Caco-2 (cell line): ENCODE data around the gene KIF26B. TPM values are rescaled to one million over a fixed set of nuclear protein-coding genes. Genes with fewer than 3 reads are reported as not detected.

ENCODE experiments used
- BruUV-seq: library from RNA; stranded (reverse); fragments of 400-500 nt; replicated peaks from 2 replicates; lab custom pipeline; 2021; lab: Mats Ljungman, UMichigan
- CTCF ChIA-PET: fragments of 300-600 bp; sonication (Branson Sonifier 250); formaldehyde crosslinking; loops from one replicate; lab custom pipeline; 2022; ENCODE audit warnings: antibody characterized with exemption; lab: Charles Lee
- POLR2A ChIA-PET: fragments of 300-600 bp; sonication (Branson Sonifier 250); formaldehyde crosslinking; loops from one replicate; lab custom pipeline; 2022; ENCODE audit warnings: antibody characterized with exemption; lab: Charles Lee
- DNase-seq, 2 experiments: peaks; one replicate each; pipeline versions ENCODE4 v3.0.0 to v3.0.0-alpha.2; 2020 to 2022
- H3K27me3 ChIP-seq: replicated peaks from 2 replicates; pipeline ENCODE4 v1.6.0; 2011; ENCODE audit warnings: low read length; ENCODE audit not compliant: control insufficient read depth, insufficient read depth
- H3K36me3 ChIP-seq: 2 replicates; pipeline ENCODE4 v1.5.1; 2011; ENCODE audit warnings: low read length; ENCODE audit not compliant: control insufficient read depth, insufficient read depth
- H3K4me1 ChIP-seq: fragments of 250-450 bp; sonication (Bioruptor Pico); 2 replicates; pipeline ENCODE4 v1.5.1; 2020; ENCODE audit warnings: mild to moderate bottlenecking
- H3K4me3 ChIP-seq: 2 replicates; pipeline ENCODE4 v1.5.1; 2011; ENCODE audit warnings: low read depth, mild to moderate bottlenecking, control low read depth, low read length
- H3K9me3 ChIP-seq: fragments of 250-450 bp; sonication (Bioruptor Pico); 2 replicates; pipeline ENCODE4 v1.5.1; 2020; ENCODE audit warnings: mild to moderate bottlenecking, moderate library complexity
- H3K27ac Mint-ChIP-seq: one replicate; pipeline ENCODE4 v1.8.0; 2022; ENCODE audit warnings: mixed read lengths; ENCODE audit not compliant: unreplicated experiment
- H3K27me3 Mint-ChIP-seq: one replicate; pipeline ENCODE4 v1.8.0; 2022; ENCODE audit warnings: mixed read lengths; ENCODE audit not compliant: insufficient read depth, unreplicated experiment
- H3K36me3 Mint-ChIP-seq: one replicate; pipeline ENCODE4 v1.8.0; 2022; ENCODE audit warnings: mild to moderate bottlenecking, mixed read lengths; ENCODE audit not compliant: insufficient read depth, unreplicated experiment
- H3K4me1 Mint-ChIP-seq: one replicate; pipeline ENCODE4 v1.8.0; 2022; ENCODE audit warnings: low read depth, mixed read lengths; ENCODE audit not compliant: unreplicated experiment
- H3K4me3 Mint-ChIP-seq: one replicate; pipeline ENCODE4 v1.8.0; 2022; ENCODE audit warnings: mild to moderate bottlenecking, moderate library complexity, mixed read lengths; ENCODE audit not compliant: unreplicated experiment
- H3K9me3 Mint-ChIP-seq: one replicate; pipeline ENCODE4 v1.8.0; 2022; ENCODE audit warnings: mixed read lengths; ENCODE audit not compliant: unreplicated experiment
- CTCF ChIP-seq, 2 experiments: fragments of 200-600 bp in 1 of 2; IDR thresholded peaks; 1 replicate in 1 of 2; 2 replicates in 1 of 2; pipeline versions ENCODE4 v1.5.1 to v1.8.0; 2011 to 2022; ENCODE audit warnings: antibody characterized with exemption in 1 of 2, control low read depth in 1 of 2, inconsistent platforms in 1 of 2, low read depth in 1 of 2, low read length in 1 of 2, mild to moderate bottlenecking in 1 of 2, moderate library complexity in 1 of 2; ENCODE audit not compliant: insufficient read depth in 1 of 2, severe bottlenecking in 1 of 2, unreplicated experiment in 1 of 2
- intact Hi-C: fragments of 100-400 bp; cut with micrococcal nuclease; formaldehyde crosslinking; loops from one replicate; pipeline ENCODE4 v1.10.0; 2022; ENCODE audit not compliant: unreplicated experiment
- total RNA-seq: library from RNA; stranded (reverse); gene quantifications from 2 replicates; pipeline ENCODE4 v1.2.3, GENCODE V29; 2022

Gene KIF26B
- total RNA-seq, 1 experiment from 2014 or later = 4.9 TPM

GRCh38 chr1:245124241-245124640 lies 30.5 kb upstream of the KIF26B start:
- no peak for DNase-seq
- Mint-ChIP-seq H3K36me3 (peaks cover 5% of the 10 kb centered on the region), H3K4me3 (no peak overlapping the region), H3K9me3 (no peaks in the 10 kb centered on the region), H3K27me3 (no peaks in the 10 kb centered on the region), H3K27ac (no peak overlapping the region), H3K4me1 (no peaks in the 10 kb centered on the region)
- no peaks in the 10 kb centered on the region for H3K36me3 ChIP-seq
- H3K27me3 ChIP-seq = no peaks in the 10 kb centered on the region
- intact Hi-C loops = no loop called here
- no peaks in the 10 kb centered on the region for H3K9me3 ChIP-seq
- H3K4me1 ChIP-seq = no peaks in the 10 kb centered on the region
- CTCF ChIA-PET = no interaction called here
- H3K4me3 ChIP-seq = no peak overlapping the region
- TF ChIP-seq CTCF (IDR thresholded peaks at IDR 0.05; ENCODE audit: insufficient read depth in 1 of 2, low read depth in 1 of 2, low read length in 1 of 2, severe bottlenecking in 1 of 2, unreplicated experiment in 1 of 2) = no peak
- no TSS peak for BruUV-seq
- POLR2A ChIA-PET = no interaction called here

GRCh38 chr1:245124644-245125043 lies 30.1 kb upstream of the KIF26B start:
- DNase-seq = no peak
- no peaks in the 10 kb centered on the region for H3K9me3 Mint-ChIP-seq
- H3K27ac Mint-ChIP-seq = no peak overlapping the region
- no peaks in the 10 kb centered on the region for H3K4me1 Mint-ChIP-seq
- no peak for TF ChIP-seq CTCF (IDR thresholded peaks at IDR 0.05; ENCODE audit: insufficient read depth in 1 of 2, low read depth in 1 of 2, low read length in 1 of 2, severe bottlenecking in 1 of 2, unreplicated experiment in 1 of 2)
- Histone ChIP-seq H3K4me3 (no peak overlapping the region), H3K4me1 (no peaks in the 10 kb centered on the region), H3K9me3 (no peaks in the 10 kb centered on the region), H3K27me3 (no peaks in the 10 kb centered on the region), H3K36me3 (no peaks in the 10 kb centered on the region)
- peaks cover 5% of the 10 kb centered on the region for H3K36me3 Mint-ChIP-seq
- intact Hi-C loops = no loop called here
- CTCF ChIA-PET = no interaction called here
- BruUV-seq = no TSS peak
- H3K4me3 Mint-ChIP-seq = no peak overlapping the region
- POLR2A ChIA-PET = no interaction called here
- no peaks in the 10 kb centered on the region for H3K27me3 Mint-ChIP-seq

- H3K36me3 Mint-ChIP-seq = peaks cover 5% of the 10 kb centered on the region
- no peak for TF ChIP-seq CTCF (IDR thresholded peaks at IDR 0.05; ENCODE audit: insufficient read depth in 1 of 2, low read depth in 1 of 2, low read length in 1 of 2, severe bottlenecking in 1 of 2, unreplicated experiment in 1 of 2)
- intact Hi-C loops = no loop called here
- DNase-seq = no peak
- CTCF ChIA-PET = no interaction called here
- no peak overlapping the region for H3K4me3 Mint-ChIP-seq
- H3K4me3 ChIP-seq = no peak overlapping the region
- no peaks in the 10 kb centered on the region for H3K9me3 Mint-ChIP-seq
- no peaks in the 10 kb centered on the region for H3K27me3 ChIP-seq
- H3K9me3 ChIP-seq = no peaks in the 10 kb centered on the region
- no peaks in the 10 kb centered on the region for H3K4me1 Mint-ChIP-seq
- POLR2A ChIA-PET = no interaction called here
- no TSS peak for BruUV-seq
- H3K27ac Mint-ChIP-seq = no peak overlapping the region
- H3K36me3 ChIP-seq = no peaks in the 10 kb centered on the region
- H3K4me1 ChIP-seq = no peaks in the 10 kb centered on the region
- no peaks in the 10 kb centered on the region for H3K27me3 Mint-ChIP-seq
Measured at GRCh38 chr1:245126530-245126929, 28.3 kb upstream of the KIF26B start.
